Peyer's patch (tissue), 4 donors: ENCODE results near the gene SLC7A9.

Experiments used
- POLR2A ChIP-seq, 2 donors: fragments of 450-650 bp; IDR thresholded peaks; one replicate each; pipeline ENCODE4 v1.5.1; 2017; ENCODE audit warnings: antibody characterized with exemption in 2 of 2, mild to moderate bottlenecking in 2 of 2, moderate library complexity in 2 of 2
- TF ChIP-seq, protein P1 (sequence below), 6 experiments: fragments of 450-650 bp in 4 of 6; fragments of 200-600 bp in 2 of 6; sonication (generic) in 1 of 6; IDR thresholded peaks; one replicate each; pipeline ENCODE4 v1.5.1; 2017 to 2019; ENCODE audit warnings: antibody characterized with exemption in 6 of 6, mild to moderate bottlenecking in 3 of 6, moderate library complexity in 1 of 6

DNA sequence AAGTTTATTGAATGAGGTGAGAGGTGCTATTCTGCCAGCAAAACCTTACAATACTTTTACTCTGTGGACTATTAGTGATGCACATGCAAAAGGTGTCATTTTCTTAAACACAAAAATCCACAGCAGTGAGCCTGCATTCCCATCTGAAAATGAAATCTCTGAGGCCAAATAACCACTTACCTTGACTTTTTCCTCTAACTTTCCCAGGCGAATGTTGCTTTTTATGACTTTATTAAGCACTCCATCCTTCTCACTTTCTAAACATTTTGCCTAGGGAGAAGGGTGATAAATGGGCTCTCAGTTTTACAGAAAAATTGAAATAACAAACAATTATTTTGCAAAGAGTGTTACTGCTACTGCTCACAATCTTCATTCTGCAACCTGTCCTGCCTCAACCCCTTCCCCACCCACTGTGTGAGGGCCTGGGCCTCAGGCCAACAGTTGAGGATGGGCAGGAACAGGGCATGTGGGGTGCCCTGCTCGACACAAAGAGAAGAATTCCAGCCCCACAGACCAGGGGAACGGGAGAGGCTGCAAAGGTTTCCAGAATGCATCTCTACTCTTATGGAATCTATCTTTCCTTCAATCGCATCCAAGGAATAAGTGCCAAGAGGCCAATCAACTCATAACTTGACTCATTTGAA, 18.1 kb upstream of the SLC7A9 start:
- TF ChIP-seq, protein P1, sequence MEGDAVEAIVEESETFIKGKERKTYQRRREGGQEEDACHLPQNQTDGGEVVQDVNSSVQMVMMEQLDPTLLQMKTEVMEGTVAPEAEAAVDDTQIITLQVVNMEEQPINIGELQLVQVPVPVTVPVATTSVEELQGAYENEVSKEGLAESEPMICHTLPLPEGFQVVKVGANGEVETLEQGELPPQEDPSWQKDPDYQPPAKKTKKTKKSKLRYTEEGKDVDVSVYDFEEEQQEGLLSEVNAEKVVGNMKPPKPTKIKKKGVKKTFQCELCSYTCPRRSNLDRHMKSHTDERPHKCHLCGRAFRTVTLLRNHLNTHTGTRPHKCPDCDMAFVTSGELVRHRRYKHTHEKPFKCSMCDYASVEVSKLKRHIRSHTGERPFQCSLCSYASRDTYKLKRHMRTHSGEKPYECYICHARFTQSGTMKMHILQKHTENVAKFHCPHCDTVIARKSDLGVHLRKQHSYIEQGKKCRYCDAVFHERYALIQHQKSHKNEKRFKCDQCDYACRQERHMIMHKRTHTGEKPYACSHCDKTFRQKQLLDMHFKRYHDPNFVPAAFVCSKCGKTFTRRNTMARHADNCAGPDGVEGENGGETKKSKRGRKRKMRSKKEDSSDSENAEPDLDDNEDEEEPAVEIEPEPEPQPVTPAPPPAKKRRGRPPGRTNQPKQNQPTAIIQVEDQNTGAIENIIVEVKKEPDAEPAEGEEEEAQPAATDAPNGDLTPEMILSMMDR (IDR thresholded peaks at IDR 0.05), result no peak
- TF ChIP-seq POLR2A (IDR thresholded peaks at IDR 0.05), result no peak
